Erythroblast (primary cell): Measurements from ENCODE around the gene ZFYVE28.

ENCODE experiments used
- GATA1 ChIP-seq: IDR thresholded peaks from 2 replicates; pipeline ENCODE4 v1.6.1; 2011; ENCODE audit warnings: low read depth, mild to moderate bottlenecking, control low read depth, low read length, moderate library complexity
- POLR2A ChIP-seq: IDR thresholded peaks from 2 replicates; pipeline ENCODE4 v1.6.1; 2011; ENCODE audit warnings: mild to moderate bottlenecking, low read length

- TF ChIP-seq POLR2A, result no peak
- no peak for TF ChIP-seq GATA1
Observed at GRCh38 chr4:2433609-2434350, 15.3 kb upstream of the ZFYVE28 start.
